HepG2 (cell line): ENCODE data around the gene WSCD2.

ENCODE experiments used
- ARNTL ChIP-seq: sonication (generic); formaldehyde crosslinking; IDR thresholded peaks from 2 replicates; pipeline ENCODE4 v1.4.0; 2020; ENCODE audit warnings: mild to moderate bottlenecking, missing genetic modification reagents
- CTCF ChIP-seq: sonication (generic); formaldehyde crosslinking; IDR thresholded peaks from 2 replicates; pipeline ENCODE4 v1.5.0; 2020; ENCODE audit warnings: mild to moderate bottlenecking, missing genetic modification reagents, moderate library complexity
- DRAP1 ChIP-seq: IDR thresholded peaks from 2 replicates; pipeline ENCODE4 v1.6.1; 2016; ENCODE audit warnings: missing genetic modification reagents, missing compliant biosample characterization
- EZH2 ChIP-seq: conservative IDR thresholded peaks from 2 replicates; pipeline ENCODE4 v1.6.1; 2012; ENCODE audit warnings: mild to moderate bottlenecking, low read depth, low read length, moderate library complexity
- FOXK2 ChIP-seq: fragments of 450-650 bp; IDR thresholded peaks from 2 replicates; pipeline ENCODE4 v1.6.1; 2016
- MAZ ChIP-seq, 2 experiments: sonication (generic) in 1 of 2; formaldehyde crosslinking in 1 of 2; IDR thresholded peaks; 2 replicates each; pipeline versions ENCODE4 v1.5.0 to v1.6.1; 2012 to 2020; ENCODE audit warnings: low read depth in 2 of 2, mild to moderate bottlenecking in 2 of 2, borderline replicate concordance in 1 of 2, improper control_type of control experiment in 1 of 2, low read length in 1 of 2, missing genetic modification reagents in 1 of 2, moderate library complexity in 1 of 2
- MTA3 ChIP-seq: sonication (generic); formaldehyde crosslinking; IDR thresholded peaks from 2 replicates; pipeline ENCODE4 v1.4.0; 2020; ENCODE audit warnings: missing genetic modification reagents
- POLR2A ChIP-seq, 2 experiments: IDR thresholded peaks; 2 replicates each; pipeline ENCODE4 v1.6.1; 2011; ENCODE audit warnings: low read depth in 2 of 2, low read length in 2 of 2, mild to moderate bottlenecking in 1 of 2, moderate library complexity in 1 of 2; ENCODE audit not compliant: insufficient read depth in 1 of 2
- ZNF251 ChIP-seq: sonication (generic); formaldehyde crosslinking; IDR thresholded peaks from 2 replicates; pipeline ENCODE4 v1.9.0; 2021; ENCODE audit warnings: mild to moderate bottlenecking, missing genetic modification reagents
- ZNF510 ChIP-seq: sonication (generic); formaldehyde crosslinking; IDR thresholded peaks from 2 replicates; pipeline ENCODE4 v1.4.0; 2020; ENCODE audit warnings: low read depth, mild to moderate bottlenecking, missing genetic modification reagents

GRCh38 chr12:108090932-108091678 lies 38.0 kb upstream of the WSCD2 start:
- TF ChIP-seq ZNF251, result no peak
- no peak for TF ChIP-seq POLR2A (IDR thresholded peaks at IDR 0.05; ENCODE audit: insufficient read depth in 1 of 2, low read depth in 2 of 2, low read length in 2 of 2)
- TF ChIP-seq CTCF (CRISPR knock-in tag), result no peak
- no peak for TF ChIP-seq DRAP1 (CRISPR knock-in tag)
- TF ChIP-seq ARNTL (CRISPR knock-in tag), result no peak
- no peak for TF ChIP-seq EZH2
- TF ChIP-seq FOXK2, result no peak
- TF ChIP-seq MAZ (IDR thresholded peaks at IDR 0.05; ENCODE audit: borderline replicate concordance, low read depth, low read length), result no peak
- no peak for TF ChIP-seq MAZ (CRISPR knock-in tag; IDR thresholded peaks at IDR 0.05; ENCODE audit: low read depth)
- TF ChIP-seq ZNF510, result no peak
- no peak for TF ChIP-seq MTA3 (CRISPR knock-in tag)
